IPS-11a (cell line): ENCODE results near the gene ERFE.
"Not testable (repeated sequence)": the region's sequence is repeated elsewhere in the genome, so short reads cannot be mapped to it uniquely, and the experiment has no call there.

Experiments used
- H3K4me3 ChIP-seq: one replicate; pipeline ENCODE4 v1.5.1; 2013; ENCODE audit warnings: low read depth, low read length, control low read depth

The ERFE gene

GRCh38 chr2:238158509-238159070 is at the start of gene ERFE:
TSS of gene ERFE (plus strand) at chr2:238158970. CDS start at chr2:238159008, 38 bp downstream.
- H3K4me3 ChIP-seq, result peak within 1 kb of the TSS; percentile 61

GRCh38 chr2:238113611-238114010 is 45.2 kb upstream of the ERFE start:
- no peak overlapping the region for H3K4me3 ChIP-seq

GRCh38 chr2:238114331-238114841 is 44.4 kb upstream of the ERFE start:
- no peak overlapping the region for H3K4me3 ChIP-seq

- no peak overlapping the region for H3K4me3 ChIP-seq
These were observed 43.7 kb upstream of the ERFE start for GRCh38 chr2:238114851-238115660.

GRCh38 chr2:238115709-238116108 is 43.1 kb upstream of the ERFE start:
- not testable (repeated sequence) for H3K4me3 ChIP-seq

- H3K4me3 ChIP-seq, result no peak overlapping the region
These were observed 42.2 kb upstream of the ERFE start for GRCh38 chr2:238116298-238117198.

GRCh38 chr2:238117199-238118154 is 41.3 kb upstream of the ERFE start:
- no peak overlapping the region for H3K4me3 ChIP-seq

GRCh38 chr2:238119756-238120462 is 38.9 kb upstream of the ERFE start:
- no peak overlapping the region for H3K4me3 ChIP-seq

- no peak overlapping the region for H3K4me3 ChIP-seq
These were observed 38.1 kb upstream of the ERFE start for GRCh38 chr2:238120463-238121298.

- no peak overlapping the region for H3K4me3 ChIP-seq
These were observed 37.1 kb upstream of the ERFE start for GRCh38 chr2:238121511-238122286.

GRCh38 chr2:238122287-238123217 is 36.2 kb upstream of the ERFE start:
- no peak overlapping the region for H3K4me3 ChIP-seq

- no peak overlapping the region for H3K4me3 ChIP-seq
These were observed 35.4 kb upstream of the ERFE start for GRCh38 chr2:238123218-238123971.

GRCh38 chr2:238123991-238124470 is 34.7 kb upstream of the ERFE start:
- H3K4me3 ChIP-seq, result no peak overlapping the region

- no peak overlapping the region for H3K4me3 ChIP-seq
These were observed 34.2 kb upstream of the ERFE start for GRCh38 chr2:238124488-238125126.

- no peak overlapping the region for H3K4me3 ChIP-seq
These were observed 33.5 kb upstream of the ERFE start for GRCh38 chr2:238125127-238125885.
